ENCODE results near the gene MAP1B. TPM values are rescaled to one million over a fixed set of nuclear protein-coding genes. Genes with fewer than 3 reads are reported as not detected.
"Not testable (repeated sequence)": the region's sequence is repeated elsewhere in the genome, so short reads cannot be mapped to it uniquely, and the experiment has no call there.

Gene MAP1B
- total RNA-seq, 4 donors from 2014 or later, result 38.9 to 57.5 (median 44.4) TPM

- no peaks in the 10 kb centered on the region for H3K4me1 ChIP-seq
- H3K27me3 ChIP-seq, result peaks cover 19% of the 10 kb centered on the region
- H3K36me3 ChIP-seq, result no peaks in the 10 kb centered on the region
- intact Hi-C loops (cut with DNase I; ENCODE audit: low total_unique reads), result no loop called here
- WGBS, 2 donors (ENCODE audit: low coverage in 1 of 2), result 20 to 27% methylated on average over 2 to 7 of the region's 7 CpGs
- no peak for DNase-seq
- H3K4me3 ChIP-seq, result no peak overlapping the region
- TF ChIP-seq EP300 (IDR thresholded peaks at IDR 0.05; ENCODE audit: low read depth) (no peak), CTCF (IDR thresholded peaks at IDR 0.05) (no peak), POLR2AphosphoS5 (IDR thresholded peaks at IDR 0.05) (no peak), POLR2A (IDR thresholded peaks at IDR 0.05) (no peak)
- in situ Hi-C loops (cut with MboI; ENCODE audit: low pct_ligation_motif_present in 1 of 4, low pct_unique_long_range_greater_than_20kb in 1 of 4, low sequenced_read_pairs in 3 of 4), result no loop called here
- no peak overlapping the region for H3K27ac ChIP-seq
- no peaks in the 10 kb centered on the region for H3K9me3 ChIP-seq
These were observed 28.0 kb upstream of the MAP1B start for GRCh38 chr5:72079288-72079687.

GRCh38 chr5:72082048-72082447 is 25.2 kb upstream of the MAP1B start:
- Histone ChIP-seq H3K9me3 (no peaks in the 10 kb centered on the region), H3K4me3 (no peak overlapping the region), H3K27me3 (peaks cover 32% of the 10 kb centered on the region), H3K36me3 (no peaks in the 10 kb centered on the region), H3K27ac (no peak overlapping the region), H3K4me1 (no peaks in the 10 kb centered on the region)
- in situ Hi-C loops (cut with MboI; ENCODE audit: low pct_ligation_motif_present in 1 of 4, low pct_unique_long_range_greater_than_20kb in 1 of 4, low sequenced_read_pairs in 3 of 4), result no loop called here
- no peak for DNase-seq
- intact Hi-C loops (cut with DNase I; ENCODE audit: low total_unique reads), result no loop called here
- TF ChIP-seq POLR2AphosphoS5 (IDR thresholded peaks at IDR 0.05) (no peak), CTCF (IDR thresholded peaks at IDR 0.05) (no peak), EP300 (IDR thresholded peaks at IDR 0.05; ENCODE audit: low read depth) (no peak), POLR2A (IDR thresholded peaks at IDR 0.05) (no peak)
- 57% methylated on average over 1 of the region's 1 CpG; no CpG with 5 or more reads in 1 of the 2 donors for WGBS, 2 donors (ENCODE audit: low coverage in 1 of 2)

GRCh38 chr5:72084876-72085275 is 22.4 kb upstream of the MAP1B start:
- intact Hi-C loops (cut with DNase I; ENCODE audit: low total_unique reads), result no loop called here
- no peaks in the 10 kb centered on the region for H3K36me3 ChIP-seq
- no peaks in the 10 kb centered on the region for H3K9me3 ChIP-seq
- H3K4me3 ChIP-seq, result no peak overlapping the region
- 72% methylated on average over 4 of the region's 4 CpGs; no CpG with 5 or more reads in 1 of the 2 donors for WGBS, 2 donors (ENCODE audit: low coverage in 1 of 2)
- TF ChIP-seq POLR2AphosphoS5 (IDR thresholded peaks at IDR 0.05), result no peak
- no peak for TF ChIP-seq CTCF (IDR thresholded peaks at IDR 0.05)
- peaks cover 26% of the 10 kb centered on the region for H3K27me3 ChIP-seq
- DNase-seq, result no peak
- no peaks in the 10 kb centered on the region for H3K4me1 ChIP-seq
- no peak overlapping the region for H3K27ac ChIP-seq
- in situ Hi-C loops (cut with MboI; ENCODE audit: low pct_ligation_motif_present in 1 of 4, low pct_unique_long_range_greater_than_20kb in 1 of 4, low sequenced_read_pairs in 3 of 4), result no loop called here

- peaks cover 28% of the 10 kb centered on the region for H3K27me3 ChIP-seq
- WGBS, 2 donors (ENCODE audit: low coverage in 1 of 2), result 47 to 63% methylated on average over 2 of the region's 2 CpGs
- intact Hi-C loops (cut with DNase I; ENCODE audit: low total_unique reads), result no loop called here
These were observed 22.0 kb upstream of the MAP1B start for GRCh38 chr5:72085319-72085718.

GRCh38 chr5:72089713-72090112 is 17.6 kb upstream of the MAP1B start:
- DNase-seq; H3K27ac ChIP-seq; intact Hi-C loops (cut with DNase I; ENCODE audit: low total_unique reads); in situ Hi-C loops (cut with MboI; ENCODE audit: low pct_ligation_motif_present in 1 of 4, low pct_unique_long_range_greater_than_20kb in 1 of 4, low sequenced_read_pairs in 3 of 4); H3K9me3 ChIP-seq; H3K4me3 ChIP-seq; H3K4me1 ChIP-seq; H3K36me3 ChIP-seq: not testable (repeated sequence)
- 55 to 66% methylated on average over 7 to 8 of the region's 8 CpGs for WGBS, 2 donors (ENCODE audit: low coverage in 1 of 2)
- peaks cover 18% of the 10 kb centered on the region for H3K27me3 ChIP-seq

More at GRCh38 chr5:72085319-72085718, 22.0 kb upstream of the MAP1B start:
- Histone ChIP-seq H3K4me3 (no peak overlapping the region), H3K36me3 (no peaks in the 10 kb centered on the region), H3K4me1 (no peaks in the 10 kb centered on the region), H3K27ac (no peak overlapping the region), H3K9me3 (no peaks in the 10 kb centered on the region)
- no peak for DNase-seq
- in situ Hi-C loops (cut with MboI; ENCODE audit: low pct_ligation_motif_present in 1 of 4, low pct_unique_long_range_greater_than_20kb in 1 of 4, low sequenced_read_pairs in 3 of 4), result no loop called here
- TF ChIP-seq EP300 (IDR thresholded peaks at IDR 0.05; ENCODE audit: low read depth) (no peak), CTCF (IDR thresholded peaks at IDR 0.05) (no peak), POLR2A (IDR thresholded peaks at IDR 0.05) (no peak), POLR2AphosphoS5 (IDR thresholded peaks at IDR 0.05) (no peak)

All from transverse colon (tissue), 4 donors.